Heart right ventricle (tissue), 16 donors: Measurements from ENCODE around the gene COL6A3. TPM values are rescaled to one million over a fixed set of nuclear protein-coding genes. Genes with fewer than 3 reads are reported as not detected.

Source experiments
- ATAC-seq, 8 donors: fragments of 200-7000 bp; cut with Tn5 transposase; one replicate each; pipeline ENCODE4 v1.9.1; 2020; ENCODE audit warnings: mild to moderate bottlenecking in 8 of 8, moderate library complexity in 8 of 8, moderate number of reproducible peaks in 1 of 8
- DNase-seq, 2 donors: peaks; one replicate each; pipeline ENCODE4 v3.0.0-alpha.2; 2020
- H3K27ac ChIP-seq, 10 donors: fragments of 200-600 bp; sonication (generic) in 2 of 10; one replicate each; pipeline versions ENCODE4 v1.5.0 to v1.8.0; 2020 to 2022; ENCODE audit warnings: mild to moderate bottlenecking in 3 of 10
- H3K27me3 ChIP-seq, 7 donors: fragments of 200-600 bp; one replicate each; pipeline ENCODE4 v1.8.0; 2021 to 2022; ENCODE audit warnings: mild to moderate bottlenecking in 2 of 7
- H3K36me3 ChIP-seq, 9 donors: fragments of 200-600 bp; sonication (generic) in 1 of 9; one replicate each; pipeline versions ENCODE4 v1.5.0 to v1.8.0; 2020 to 2022; ENCODE audit warnings: mild to moderate bottlenecking in 2 of 9
- H3K4me1 ChIP-seq, 9 donors: fragments of 200-600 bp; sonication (generic) in 1 of 9; one replicate each; pipeline versions ENCODE4 v1.5.0 to v1.8.0; 2020 to 2022; ENCODE audit warnings: mild to moderate bottlenecking in 4 of 9
- H3K4me3 ChIP-seq, 10 donors: fragments of 200-600 bp; sonication (generic) in 2 of 10; one replicate each; pipeline versions ENCODE4 v1.5.0 to v1.8.0; 2020 to 2022; ENCODE audit warnings: mild to moderate bottlenecking in 7 of 10, moderate library complexity in 2 of 10
- H3K9me3 ChIP-seq, 11 donors: fragments of 200-600 bp in 10 of 11; sonication (generic) in 2 of 11; one replicate each; pipeline versions ENCODE4 v1.5.0 to v1.8.0; 2013 to 2022; ENCODE audit warnings: mild to moderate bottlenecking in 2 of 11, control low read depth in 1 of 11, moderate library complexity in 1 of 11
- CTCF ChIP-seq, 9 donors: fragments of 200-600 bp; sonication (generic) in 2 of 9; IDR thresholded peaks; one replicate each; pipeline versions ENCODE4 v1.5.0 to v1.8.0; 2021 to 2022; ENCODE audit warnings: antibody characterized with exemption in 9 of 9, mild to moderate bottlenecking in 5 of 9, moderate library complexity in 1 of 9
- WGBS, 2 donors: extraction: QIAGEN DNeasy Blood & Tissue Kit; methylation state at CpG; one replicate each; pipeline ENCODE4 v1.1.7; 2013; ENCODE audit warnings: inconsistent platforms in 1 of 2; 5-methylcytosine and 5-hydroxymethylcytosine counted together
- intact Hi-C, 10 donors: fragments of 100-400 bp; cut with DNase I; formaldehyde crosslinking; loops; one replicate each; pipeline versions ENCODE4 v1.11.1 to v1.14.2; 2022
- polyA plus RNA-seq, 2 donors: library from polyadenylated mRNA; stranded (reverse); fragments of 200-250 nt; gene quantifications; one replicate each; pipeline ENCODE4 v1.2.3, GENCODE V29; 2013
- total RNA-seq, 10 donors: library from RNA; stranded (reverse); fragmentation: NEBNext Ultra II Directional in 3 of 10; extraction: Animal tissue kit (Norgen Biotek cat#: 25700) in 3 of 10; gene quantifications; one replicate each; pipeline versions ENCODE4 v1.2.1 to v1.2.4, GENCODE V29; 2021 to 2023
- donor health status: Arrhythmogenic right ventricular cardiomyopathy.
- donor health status: ischemic (EF 13 %, LVEDD 7.1; RV severe dilation, severe dysfunction).
- donor health status: healthy with polysubstance abuse.
- donor health status: DM: no; HTN: yes; CAD: no.
- donor health status: DM: no; HTN: no; CAD: no.
- donor health status: ischemic (EF 25% LVEDD 6.9; RV normal size, moderate dysfunction).
- donor health status: ischemic (EF 25% LVEDD 5.7; RV mildly dilated, moderate dysfunction).
- donor health status: healthy.
- donor health status: DM: yes; HTN: yes; CAD: no.
- donor health status: Ischemic cardiomyopathy.
- donor health status: ischemic (EF 35%, LVEDD 5.7; RV mildly dilated, moderate dysfunction).
- donor health status: nonischemic (EF 11% LVEDD 7.7; RV severe dilation, severe dysfunction).
- donor health status: DM: yes; HTN: yes; CAD: no.
- donor health status: PGD.
- donor health status: ischemic (EF 29% LVEDD 5.4; RV normal size, mild dysfunction).
- donor health status: nonischemic (EF 23%, LVEDD 6.1; RV moderate dilation, normal function).

The COL6A3 gene
- total and polyA plus RNA-seq, 12 donors: 27.7 to 222 (median 47.5) TPM

GRCh38 chr2:237307474-237307873, 106.5 kb downstream of the COL6A3 start:
- WGBS, 2 donors: 77 to 82% methylated on average over 7 of the region's 7 CpGs
- H3K9me3 ChIP-seq: peaks cover 0 to 18% (median 0%) of the 10 kb centered on the region in 11 donors
- no peaks in the 10 kb centered on the region for H3K27me3 ChIP-seq
- ATAC-seq (peak in 1 of 8 donors; percentile 26), DNase-seq (no peak)
- H3K27ac ChIP-seq: no peak overlapping the region
- H3K4me3 ChIP-seq: no peak overlapping the region
- peaks cover 0 to 21% (median 10%) of the 10 kb centered on the region in 9 donors for H3K4me1 ChIP-seq
- intact Hi-C loops: no loop called here
- no peaks in the 10 kb centered on the region for H3K36me3 ChIP-seq
- TF ChIP-seq CTCF (IDR thresholded peaks at IDR 0.05): no peak

GRCh38 chr2:237306787-237307170, 107.2 kb downstream of the COL6A3 start:
- Histone ChIP-seq H3K27me3 (no peaks in the 10 kb centered on the region), H3K27ac (peak overlapping the region in 1 of 10 donors; percentile 48), H3K9me3 (peaks cover 0 to 25% (median 0%) of the 10 kb centered on the region in 11 donors), H3K36me3 (no peaks in the 10 kb centered on the region), H3K4me3 (no peak overlapping the region), H3K4me1 (peaks cover 0 to 21% (median 10%) of the 10 kb centered on the region in 9 donors)
- TF ChIP-seq CTCF (IDR thresholded peaks at IDR 0.05): no peak
- DNase-seq: no peak
- intact Hi-C loops: no loop called here
- no peak for ATAC-seq
- 85 to 90% methylated on average over 3 of the region's 3 CpGs for WGBS, 2 donors

- peaks cover 0 to 21% (median 10%) of the 10 kb centered on the region in 9 donors for H3K4me1 ChIP-seq
- no peak overlapping the region for H3K4me3 ChIP-seq
- TF ChIP-seq CTCF (IDR thresholded peaks at IDR 0.05): no peak
- no peaks in the 10 kb centered on the region for H3K36me3 ChIP-seq
- no peaks in the 10 kb centered on the region for H3K27me3 ChIP-seq
- ATAC-seq: no peak
- H3K27ac ChIP-seq: peak overlapping the region in 1 of 10 donors; percentile 48
- intact Hi-C loops: no loop called here
- peaks cover 0 to 25% (median 0%) of the 10 kb centered on the region in 11 donors for H3K9me3 ChIP-seq
- DNase-seq: no peak
- WGBS, 2 donors: 77 to 92% methylated on average over 7 of the region's 7 CpGs
Observed at GRCh38 chr2:237306083-237306786, 107.7 kb downstream of the COL6A3 start.

- DNase-seq: no peak
Observed at GRCh38 chr2:237305579-237305978, 108.4 kb downstream of the COL6A3 start.

More at GRCh38 chr2:237305579-237305978, 108.4 kb downstream of the COL6A3 start:
- H3K4me3 ChIP-seq: no peak overlapping the region
- H3K27ac ChIP-seq: peak overlapping the region in 1 of 10 donors; percentile 36
- no peak for TF ChIP-seq CTCF (IDR thresholded peaks at IDR 0.05)
- peaks cover 0 to 25% (median 0%) of the 10 kb centered on the region in 11 donors for H3K9me3 ChIP-seq
- no peaks in the 10 kb centered on the region for H3K27me3 ChIP-seq
- ATAC-seq: no peak
- intact Hi-C loops: no loop called here
- H3K36me3 ChIP-seq: no peaks in the 10 kb centered on the region
- H3K4me1 ChIP-seq: peaks cover 0 to 21% (median 10%) of the 10 kb centered on the region in 9 donors
